Measurements from ENCODE around the gene EFCAB12.

DNA sequence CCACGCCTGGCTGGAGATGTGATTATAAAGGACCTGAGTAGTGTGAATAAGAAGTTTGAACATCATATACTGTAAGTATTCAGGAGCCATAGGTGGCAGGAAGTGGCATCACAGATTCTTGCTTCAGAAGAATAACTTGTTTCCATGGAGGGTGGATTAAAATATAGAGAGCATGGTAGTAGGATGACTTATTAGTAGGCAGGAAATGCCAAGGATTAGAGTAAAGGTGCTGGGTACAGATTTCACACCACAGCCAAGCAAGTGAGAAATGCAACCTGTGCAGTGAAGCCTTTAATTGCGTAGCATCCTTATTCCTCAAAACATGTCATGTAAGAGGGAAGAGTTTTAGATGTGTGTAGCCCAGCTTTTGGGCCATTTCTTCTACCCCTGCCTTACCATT is 42.4 kb upstream of the EFCAB12 start:
- TF ChIP-seq CTCF (IDR thresholded peaks at IDR 0.05), result no peak
- no peak for TF ChIP-seq POLR2A (IDR thresholded peaks at IDR 0.05)
- no peak for TF ChIP-seq EP300 (IDR thresholded peaks at IDR 0.05)
